GM18519 (cell line): ENCODE measurements around the gene BBX.

Source experiments
- ATAC-seq: cut with Tn5 transposase; IDR thresholded peaks from one replicate; pipeline ENCODE4 v1.9.1; 2021; ENCODE audit warnings: mild to moderate bottlenecking, moderate library complexity; ENCODE audit not compliant: unreplicated experiment, low FRiP score

The BBX gene

DNA sequence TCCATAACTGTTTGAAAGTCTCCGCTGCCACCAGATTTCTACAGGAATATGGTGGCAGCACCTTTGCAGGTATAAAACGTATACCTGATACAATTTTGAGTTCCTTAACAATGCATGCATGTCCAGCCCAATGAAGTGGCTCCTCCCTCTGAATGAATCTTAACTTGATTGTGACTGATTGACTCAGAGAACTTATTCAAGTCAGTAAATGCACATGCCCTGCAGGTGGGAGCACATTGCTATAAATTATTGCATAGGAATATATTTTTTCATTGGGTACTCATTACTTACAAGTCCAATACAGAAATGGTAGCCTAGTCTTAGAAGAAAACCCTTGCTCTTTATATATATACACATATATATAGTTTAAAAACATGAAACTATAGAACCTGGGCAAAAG lies 259.3 kb downstream of the BBX start:
- ATAC-seq: no peak

DNA sequence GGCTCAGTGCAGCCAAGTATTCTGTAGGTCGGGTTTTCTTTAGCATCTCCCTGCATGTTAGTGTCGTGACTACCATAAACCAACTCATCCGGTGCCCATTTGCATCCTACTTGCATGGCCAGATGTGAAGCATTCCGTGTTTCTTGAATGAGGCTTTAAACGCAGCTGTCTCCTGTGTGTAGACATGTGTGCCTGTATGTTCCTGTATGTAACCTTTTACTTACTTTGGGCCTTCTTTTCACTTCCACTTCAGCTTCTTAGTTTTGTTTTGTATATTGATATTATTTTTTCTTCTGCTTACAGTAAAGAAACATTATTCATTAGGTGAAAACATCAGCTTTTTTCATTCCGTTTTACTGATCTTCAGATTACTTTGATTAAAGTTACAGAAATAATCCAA lies 267.9 kb downstream of the BBX start:
- ATAC-seq: no peak

DNA sequence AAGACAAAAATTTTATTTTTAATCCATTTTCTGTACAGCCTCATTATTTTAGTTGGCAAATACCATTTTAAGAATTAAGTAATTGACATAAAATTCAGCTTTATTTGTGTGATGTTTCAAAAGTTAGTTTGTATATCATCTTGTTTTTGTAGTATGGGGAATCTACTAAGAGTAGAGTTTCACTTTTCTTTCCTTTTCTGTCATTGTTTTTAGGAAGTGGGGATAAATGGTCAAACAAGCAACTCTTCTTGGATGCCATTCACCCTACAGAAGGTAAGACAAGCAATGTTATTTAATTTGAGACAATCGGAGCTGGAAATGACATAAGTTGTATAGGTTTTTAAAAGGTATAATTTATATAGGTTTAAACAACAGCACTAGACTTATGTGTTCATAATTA lies 268.3 kb downstream of the BBX start:
- ATAC-seq: no peak

DNA sequence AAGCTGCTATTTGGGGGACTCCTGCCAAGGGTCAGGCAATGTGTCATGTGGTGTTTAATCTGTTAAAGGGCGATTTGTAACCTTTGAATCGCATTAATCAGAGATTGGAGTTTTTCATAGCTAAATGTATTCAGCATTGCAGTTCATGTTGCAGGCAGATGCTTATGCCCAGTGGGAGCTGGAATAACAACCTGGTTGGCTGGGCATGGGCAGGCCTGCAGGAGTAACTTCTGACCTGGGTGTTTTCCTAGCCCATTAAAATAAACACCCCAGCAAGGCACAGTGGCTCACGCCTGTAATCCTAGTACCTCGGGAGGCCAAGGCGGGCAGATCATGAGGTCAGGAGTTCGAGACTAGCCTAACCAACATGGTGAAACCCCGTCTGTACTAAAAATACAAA lies 268.7 kb downstream of the BBX start:
- no peak for ATAC-seq

DNA sequence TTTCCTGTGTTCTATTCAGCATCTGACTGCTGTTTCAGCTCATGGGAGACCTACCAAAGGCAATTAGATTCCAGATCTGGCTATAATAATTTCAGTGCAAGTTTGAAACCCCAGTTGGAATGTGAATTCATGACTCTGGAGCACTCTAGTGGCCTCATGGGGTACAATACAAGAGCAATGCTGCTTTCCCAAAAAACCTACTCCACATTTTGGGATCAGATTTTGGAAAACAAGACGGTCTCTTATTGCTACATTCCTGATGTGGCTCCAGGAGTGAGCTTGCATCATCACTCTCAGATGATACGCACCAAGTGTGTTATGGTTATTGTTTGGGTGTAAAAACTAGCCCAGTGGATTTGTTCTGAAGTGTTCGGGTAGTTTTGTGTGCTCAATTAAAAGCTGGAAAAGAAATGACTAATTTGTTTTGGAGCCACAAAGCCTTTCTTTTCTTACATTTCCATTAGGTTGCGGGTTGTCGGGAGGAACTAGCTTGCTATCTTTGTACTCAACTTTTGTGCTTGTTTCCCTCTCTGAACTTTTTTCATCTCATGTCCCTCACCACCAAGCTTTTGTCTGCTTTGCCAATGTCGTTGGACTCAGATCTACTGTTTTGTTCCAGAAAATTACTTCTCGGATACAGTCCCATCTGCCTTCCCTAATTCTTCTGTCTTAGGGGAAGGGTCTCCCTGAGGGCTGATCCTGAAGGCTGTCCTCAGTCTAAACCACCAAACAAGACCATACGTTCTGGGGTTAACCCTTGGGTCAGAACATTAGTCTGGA lies 272.1 kb downstream of the BBX start:
- no peak for ATAC-seq

DNA sequence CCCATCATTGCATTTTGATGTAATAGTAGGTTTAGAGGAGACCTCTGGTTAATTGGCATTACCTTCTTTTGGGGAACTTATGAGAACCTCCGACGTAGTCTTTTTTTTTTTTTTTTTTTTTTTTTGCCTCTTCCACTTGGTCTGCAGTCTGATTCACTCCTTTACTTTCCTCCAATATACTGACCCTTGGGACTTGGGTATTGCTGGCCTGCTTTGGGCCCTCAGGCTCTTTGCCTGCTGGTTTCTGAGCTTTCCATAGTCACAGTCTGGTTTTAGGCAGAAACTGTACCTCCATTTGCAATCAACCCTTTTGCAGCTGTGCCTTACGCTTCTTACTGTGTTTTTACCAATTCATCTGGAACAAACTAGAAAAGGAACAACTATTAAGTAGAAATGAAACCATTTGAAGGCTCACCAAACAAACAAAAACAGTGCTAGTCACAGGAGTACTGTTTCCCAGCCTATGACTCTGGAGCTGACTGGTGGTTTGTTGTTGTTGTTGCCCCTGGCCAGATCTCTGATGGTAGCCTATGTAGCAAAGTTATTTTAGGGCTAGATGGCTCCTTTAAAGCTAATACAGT lies 272.8 kb downstream of the BBX start:
- ATAC-seq: no peak

DNA sequence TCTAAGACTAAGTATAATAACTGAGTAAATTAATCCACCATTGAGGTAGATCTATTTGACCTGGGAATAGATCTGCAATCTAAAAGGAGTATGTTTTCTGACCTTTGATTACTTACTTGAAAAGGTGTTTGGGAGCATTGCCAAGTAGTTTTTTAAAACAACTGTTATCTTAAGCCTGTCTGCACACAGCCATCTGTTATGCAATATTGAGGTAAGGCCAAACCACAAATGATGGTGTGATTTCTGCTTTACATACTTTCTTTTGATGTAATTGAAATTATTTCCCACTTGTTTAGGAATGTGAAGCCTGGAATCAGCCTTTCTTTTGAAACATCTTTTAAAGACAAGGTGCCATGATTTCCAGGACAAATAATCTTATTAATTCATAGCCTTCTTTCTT lies 274.0 kb downstream of the BBX start:
- ATAC-seq: no peak

DNA sequence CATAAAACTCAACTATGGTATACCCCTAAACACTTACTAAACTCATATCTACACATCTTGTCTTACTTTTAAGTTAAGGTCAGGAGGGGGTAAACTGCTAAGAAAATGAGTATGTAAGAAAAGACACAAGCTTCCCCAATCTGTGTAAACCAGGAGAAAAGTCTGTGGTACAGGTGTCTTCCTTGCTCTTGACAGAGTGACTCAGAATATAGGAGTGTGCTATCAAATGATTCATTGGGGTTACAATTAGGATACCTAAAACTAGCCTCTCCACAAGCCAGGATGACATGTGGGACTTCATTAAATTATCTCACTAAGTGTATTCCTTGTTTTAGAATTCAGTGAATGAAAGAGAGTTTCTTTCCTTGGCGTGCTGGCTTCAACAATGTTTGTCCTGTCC lies 274.8 kb downstream of the BBX start:
- no peak for ATAC-seq

DNA sequence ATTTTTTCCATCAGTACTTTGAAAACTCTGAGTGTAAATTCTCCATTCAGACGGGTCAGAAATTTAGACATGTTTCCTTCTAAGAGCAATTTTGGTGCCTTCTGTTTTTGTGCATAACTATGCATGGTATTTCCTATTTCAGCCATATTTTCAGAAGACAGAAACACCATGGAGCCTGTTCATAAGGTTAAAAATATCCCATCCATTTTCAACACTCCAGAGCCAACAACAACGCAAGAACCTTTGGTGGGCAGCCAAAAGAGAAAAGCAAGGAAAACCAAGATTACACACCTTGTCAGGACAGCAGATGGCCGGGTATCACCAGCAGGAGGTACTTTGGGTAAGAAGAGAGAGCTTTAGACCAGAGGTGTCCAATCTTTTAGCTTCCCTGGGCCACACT lies 275.6 kb downstream of the BBX start:
- ATAC-seq: no peak

DNA sequence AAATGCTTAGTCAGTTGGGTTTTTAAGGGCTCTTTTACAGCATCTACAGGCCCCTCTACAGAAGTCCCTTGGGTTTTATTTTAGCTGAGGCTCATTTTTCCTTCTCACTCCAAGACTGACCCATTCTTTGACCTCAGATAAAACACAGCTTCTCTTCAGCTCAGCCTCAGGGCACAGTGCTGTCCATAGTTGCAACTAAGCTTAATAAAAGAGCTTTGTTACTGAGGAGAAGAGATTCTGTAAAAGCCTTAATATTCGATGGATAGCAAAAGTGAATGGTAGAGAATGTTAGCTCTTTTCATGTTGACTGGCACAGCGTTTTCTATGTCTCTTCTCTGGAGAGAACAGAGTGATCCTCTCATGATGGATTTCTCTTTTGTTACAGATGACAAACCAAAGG lies 277.9 kb downstream of the BBX start:
- no peak for ATAC-seq

DNA sequence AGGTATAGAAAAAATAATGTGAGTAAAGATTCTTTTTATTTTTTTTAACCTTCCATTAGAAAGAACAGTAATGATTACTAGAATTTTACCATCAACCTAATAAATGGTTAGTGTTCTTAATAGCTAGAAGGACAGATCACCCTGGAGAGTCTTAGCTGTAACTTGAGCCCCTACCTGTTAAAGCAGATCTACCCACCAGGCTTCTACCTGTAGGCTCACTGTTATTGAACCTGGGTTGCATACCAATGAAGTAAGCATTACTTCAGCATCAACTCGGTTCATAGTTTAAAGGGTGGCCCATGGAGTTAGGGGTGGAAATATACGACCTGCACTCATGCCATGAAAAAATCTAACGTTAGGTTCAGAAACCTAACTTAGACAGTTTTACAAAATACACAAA lies 280.4 kb downstream of the BBX start:
- ATAC-seq: no peak

DNA sequence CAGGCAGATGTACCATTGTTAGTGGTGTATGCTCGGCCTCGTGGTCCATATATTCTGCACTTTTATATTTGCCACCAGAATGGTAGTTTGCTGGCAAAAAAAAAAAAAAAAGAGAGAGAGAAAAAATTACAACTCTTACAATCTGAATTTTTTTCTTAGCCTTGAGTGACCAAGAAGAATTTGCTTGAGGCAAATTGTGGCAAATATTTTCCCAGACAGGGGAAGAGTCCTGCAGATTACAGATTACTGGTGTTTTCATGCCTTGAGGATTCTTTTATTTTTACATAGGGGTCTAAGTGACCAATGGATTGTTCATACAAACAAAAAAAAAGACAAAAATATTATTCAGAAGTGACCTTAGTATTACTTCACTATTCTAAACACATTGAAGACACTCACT lies 283.3 kb downstream of the BBX start:
- no peak for ATAC-seq

DNA sequence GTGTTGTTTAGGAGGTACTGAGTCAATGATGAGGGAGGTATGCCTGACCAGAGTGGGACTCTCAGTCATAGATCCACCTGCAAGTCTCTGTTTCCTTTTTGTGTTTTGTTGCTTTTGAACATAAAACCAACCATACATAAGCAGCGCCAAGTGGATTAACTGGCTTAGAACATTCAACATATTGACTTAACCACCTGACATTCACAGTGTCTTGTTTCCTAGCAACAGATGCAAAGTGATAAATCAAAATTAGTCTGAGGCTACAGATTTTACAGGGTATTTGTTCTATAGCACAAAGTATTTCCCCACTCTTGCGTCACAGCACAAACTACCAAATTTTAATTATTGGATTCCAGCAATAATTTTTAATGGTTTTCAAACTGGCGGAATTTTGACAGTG lies 283.8 kb downstream of the BBX start:
- ATAC-seq: no peak

DNA sequence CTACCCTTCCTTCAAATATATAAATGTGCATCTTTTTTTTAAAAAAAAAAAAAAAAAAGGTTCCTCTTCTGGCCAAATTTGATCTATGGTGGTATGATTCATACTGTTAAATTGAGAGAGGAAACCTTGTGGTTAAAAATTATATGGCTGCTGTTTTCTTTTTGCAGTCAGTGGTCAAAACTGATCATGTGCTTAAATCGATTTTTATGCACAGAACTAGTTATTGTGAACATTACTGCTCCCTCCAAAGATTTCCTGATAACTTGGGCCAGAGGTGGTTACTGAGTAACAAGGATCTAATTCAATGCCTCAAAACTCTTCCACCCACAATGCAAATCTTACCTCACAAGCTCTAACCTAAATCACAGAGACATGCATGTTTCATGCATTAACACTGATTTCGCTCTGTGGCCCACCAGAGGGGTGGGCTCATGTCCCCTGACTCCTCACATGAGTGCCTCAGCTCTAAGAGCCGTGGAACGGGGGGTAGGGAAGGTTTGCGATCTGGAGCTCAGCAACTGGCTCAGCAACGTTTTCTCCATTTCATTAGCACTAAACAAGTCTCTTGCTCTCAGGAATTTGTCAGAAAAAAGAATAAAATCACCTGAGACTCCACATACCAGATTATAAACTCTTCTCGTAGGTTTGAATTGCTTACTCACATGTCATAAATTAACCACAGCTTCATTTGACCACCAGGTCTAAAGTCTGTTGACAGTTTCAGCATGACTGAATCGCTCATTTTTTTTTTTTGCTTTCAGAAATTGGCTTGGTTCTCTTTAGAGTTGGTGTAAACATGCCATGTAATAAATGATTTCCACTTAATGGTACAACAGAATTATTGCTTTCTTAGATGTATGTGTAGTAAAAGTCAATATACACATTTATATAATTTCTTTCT lies 287.7 kb downstream of the BBX start:
- ATAC-seq: no peak

DNA sequence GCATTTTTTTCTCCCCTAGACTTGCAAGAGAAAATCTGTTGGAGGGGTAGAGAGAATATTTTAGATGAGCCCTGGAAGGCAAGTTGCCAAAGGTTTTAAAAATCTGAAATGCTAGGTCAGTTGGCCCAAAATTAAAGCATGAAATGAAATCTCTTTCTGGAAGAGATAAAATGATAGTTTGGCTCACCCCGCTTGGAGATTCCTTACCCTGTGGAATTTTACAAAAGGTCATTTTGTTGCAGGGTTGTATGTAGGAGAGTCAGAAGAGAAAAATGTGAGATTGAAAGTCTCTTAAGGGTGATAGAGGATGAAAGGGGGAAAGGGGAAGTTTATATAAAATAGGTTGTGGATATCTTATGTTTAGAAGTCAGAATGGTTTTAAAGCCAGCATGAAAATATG lies 290.3 kb downstream of the BBX start:
- no peak for ATAC-seq

DNA sequence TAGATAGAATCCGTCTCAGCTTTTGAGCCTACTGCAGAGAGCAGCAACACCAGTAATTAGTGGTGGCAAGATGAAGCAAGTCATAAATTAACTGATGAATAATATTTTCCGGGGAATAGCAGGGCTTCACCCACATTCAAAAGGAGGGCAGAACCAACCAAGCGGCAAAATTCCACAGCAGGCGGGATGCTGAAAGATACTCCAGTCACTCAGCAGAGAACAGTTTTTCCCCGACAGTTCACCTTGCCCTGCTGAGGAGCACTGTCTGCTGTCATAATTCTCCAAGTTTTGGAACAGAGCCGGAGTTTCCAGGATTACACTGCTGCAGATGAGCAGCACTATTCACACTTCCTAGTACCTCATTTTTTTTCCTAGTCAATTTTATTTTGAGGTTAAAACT lies 293.3 kb downstream of the BBX start:
- no peak for ATAC-seq

DNA sequence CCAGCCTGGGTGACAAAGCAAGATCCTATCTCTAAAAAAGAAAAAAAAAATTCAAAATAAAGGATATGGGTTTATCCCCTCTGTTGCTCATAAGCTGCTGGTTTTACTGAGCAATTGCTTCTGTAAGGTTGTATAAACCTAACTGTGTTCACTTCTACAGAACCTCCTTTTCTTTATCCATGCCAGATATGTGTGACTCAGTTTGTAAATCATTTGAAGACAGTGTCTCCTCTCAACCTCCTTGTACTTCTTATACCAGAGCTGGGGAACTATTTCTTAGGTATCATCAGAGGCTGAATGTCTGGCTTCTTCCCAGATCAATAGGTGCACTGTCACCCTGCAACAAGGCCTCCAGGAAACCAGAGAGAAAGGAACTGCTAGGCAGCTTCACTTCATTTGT lies 294.3 kb downstream of the BBX start:
- ATAC-seq: no peak

DNA sequence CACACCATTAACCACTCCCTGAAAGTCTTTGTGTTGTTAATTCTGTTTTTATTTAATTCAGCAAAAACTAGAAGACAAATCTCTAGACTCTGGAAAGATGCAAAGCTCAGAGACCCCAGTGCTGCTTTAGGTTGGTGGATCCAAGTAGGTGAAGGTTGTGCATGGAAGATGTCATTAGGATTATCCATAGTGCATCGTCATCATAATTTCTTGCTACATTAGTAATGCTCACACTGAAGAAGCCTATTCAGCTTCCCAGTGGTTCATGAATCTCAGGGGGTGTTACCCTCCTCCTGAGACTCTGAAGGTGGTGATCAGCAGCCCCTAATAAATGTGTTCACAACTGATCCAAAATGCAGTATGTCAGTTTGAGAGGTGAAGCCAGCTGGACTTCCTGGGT lies 295.3 kb downstream of the BBX start:
- no peak for ATAC-seq

DNA sequence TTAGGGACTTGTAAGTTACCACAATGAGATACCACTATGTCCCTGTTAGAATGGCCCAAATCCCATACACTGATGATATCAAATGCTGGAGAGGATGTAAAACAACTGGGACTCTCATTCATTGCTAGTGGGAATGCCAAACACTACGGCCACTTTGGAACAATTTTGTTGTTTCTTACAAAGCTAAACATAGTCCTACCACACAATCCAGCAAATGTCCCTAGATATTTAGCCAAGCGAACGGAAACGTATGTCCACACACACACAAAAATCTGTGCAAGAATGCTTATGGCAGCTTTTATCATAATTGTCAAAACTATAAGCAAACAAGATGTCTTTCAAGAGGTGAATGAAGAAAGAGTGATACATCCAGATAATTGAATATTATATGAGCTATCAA lies 296.9 kb downstream of the BBX start:
- no peak for ATAC-seq

DNA sequence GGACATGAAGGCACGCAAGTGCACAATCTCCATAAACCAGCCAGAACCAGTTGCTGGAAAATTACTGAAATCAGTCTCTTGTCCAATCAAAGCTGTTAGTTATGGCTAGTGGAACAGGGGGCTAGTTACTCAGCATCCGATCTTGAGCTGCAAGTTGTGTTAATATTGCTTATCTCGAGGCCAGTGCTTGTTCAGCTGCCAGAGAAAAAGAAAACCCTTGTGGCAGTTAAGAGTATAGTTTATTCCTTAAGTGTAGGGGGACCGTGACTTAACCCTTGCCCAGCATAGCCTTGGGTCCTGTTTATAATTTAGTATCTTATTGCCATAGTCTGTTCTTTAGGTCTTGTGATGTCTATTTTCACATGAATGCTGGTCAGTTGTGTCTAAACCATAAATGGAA lies 299.5 kb downstream of the BBX start:
- ATAC-seq: no peak

DNA sequence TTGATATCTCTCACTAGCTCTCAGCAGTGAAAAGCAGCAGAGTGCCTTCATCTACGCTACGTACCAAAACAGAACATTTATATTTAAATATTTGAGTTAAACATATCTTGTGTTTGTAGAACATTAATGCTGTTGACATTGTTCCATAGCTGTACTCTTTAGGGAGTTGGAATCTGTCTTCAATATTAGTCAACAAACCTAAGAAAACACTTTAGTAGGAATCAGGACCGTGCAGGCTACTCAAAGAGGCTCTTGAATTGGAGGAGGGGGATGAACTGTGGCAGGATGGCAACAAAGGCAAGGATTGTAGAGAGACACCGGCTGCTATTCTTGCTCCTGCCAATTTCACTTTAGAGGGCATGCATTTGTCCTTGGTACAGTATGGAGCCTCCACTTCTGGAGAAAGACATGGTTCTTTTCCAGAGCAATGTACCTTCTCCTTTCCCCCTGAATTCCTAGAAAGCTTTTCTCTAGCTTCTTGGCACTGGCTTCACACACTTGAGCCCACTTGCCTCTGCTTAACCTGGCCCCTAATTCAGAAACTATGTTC lies 302.1 kb downstream of the BBX start:
- no peak for ATAC-seq
